Measurements from ENCODE around the gene ZFYVE9.
"Not testable (repeated sequence)": the region's sequence is repeated elsewhere in the genome, so short reads cannot be mapped to it uniquely, and the experiment has no call there.

ZFYVE9 gene

GRCh38 chr1:52345252-52345651 lies 203.4 kb downstream of the ZFYVE9 start:
- no peak for DNase-seq

GRCh38 chr1:52346653-52347052 lies 204.8 kb downstream of the ZFYVE9 start:
- no peak for DNase-seq

GRCh38 chr1:52348704-52349300 lies 206.9 kb downstream of the ZFYVE9 start:
- DNase-seq = no peak

- DNase-seq = no peak
These were observed 210.8 kb downstream of the ZFYVE9 start for GRCh38 chr1:52352690-52353089.

- no peak for DNase-seq
These were observed 213.5 kb downstream of the ZFYVE9 start for GRCh38 chr1:52355436-52355835.

GRCh38 chr1:52355847-52356505 lies 214.1 kb downstream of the ZFYVE9 start:
- no peak for DNase-seq

GRCh38 chr1:52356818-52357355 lies 215.0 kb downstream of the ZFYVE9 start:
- DNase-seq = no peak

GRCh38 chr1:52357397-52357796 lies 215.5 kb downstream of the ZFYVE9 start:
- DNase-seq = no peak

- DNase-seq = no peak
These were observed 217.1 kb downstream of the ZFYVE9 start for GRCh38 chr1:52358851-52359497.

- DNase-seq = no peak
These were observed 218.0 kb downstream of the ZFYVE9 start for GRCh38 chr1:52359676-52360594.

- no peak for DNase-seq
These were observed 218.7 kb downstream of the ZFYVE9 start for GRCh38 chr1:52360595-52360968.

GRCh38 chr1:52364235-52364839 lies 222.4 kb downstream of the ZFYVE9 start:
- no peak for DNase-seq

GRCh38 chr1:52365071-52365745 lies 223.3 kb downstream of the ZFYVE9 start:
- no peak for DNase-seq

GRCh38 chr1:52365746-52366516 lies 224.0 kb downstream of the ZFYVE9 start, which contains the start of gene CC2D1B:
CC2D1B (minus strand) TSS chr1:52366205; CDS start chr1:52364620, 1,585 bp downstream.
- DNase-seq = peak; percentile 67 to 95

GRCh38 chr1:52366517-52366827 lies 224.6 kb downstream of the ZFYVE9 start:
- DNase-seq = no peak

- no peak for DNase-seq
These were observed 225.4 kb downstream of the ZFYVE9 start for GRCh38 chr1:52367272-52367671.

GRCh38 chr1:52368383-52369172 lies 226.7 kb downstream of the ZFYVE9 start:
- peak in 1 of 2 experiments; percentile 48 for DNase-seq

- DNase-seq = not testable (repeated sequence)
These were observed 228.0 kb downstream of the ZFYVE9 start for GRCh38 chr1:52369851-52370250.

GRCh38 chr1:52385376-52385775 lies 243.5 kb downstream of the ZFYVE9 start:
- DNase-seq = no peak

- DNase-seq = no peak
These were observed 244.6 kb downstream of the ZFYVE9 start for GRCh38 chr1:52386458-52386857.

All from cerebellar nuclear complex (tissue), 1 donor.